Ishikawa (cell line): Measurements from ENCODE around the gene PDE4B.

Experiments
- CEBPB ChIP-seq: IDR thresholded peaks from 2 replicates; pipeline ENCODE4 v1.6.1; 2012
- CREB1 ChIP-seq: IDR thresholded peaks from 2 replicates; pipeline ENCODE4 v1.6.1; 2012; ENCODE audit warnings: low read depth
- EGR1 ChIP-seq: IDR thresholded peaks from 2 replicates; pipeline ENCODE4 v1.6.1; 2012
- EP300 ChIP-seq: IDR thresholded peaks from 2 replicates; pipeline ENCODE4 v1.6.1; 2012; ENCODE audit warnings: borderline replicate concordance
- MAX ChIP-seq: IDR thresholded peaks from 2 replicates; pipeline ENCODE4 v1.6.1; 2012
- NFIC ChIP-seq: IDR thresholded peaks from 2 replicates; pipeline ENCODE4 v1.6.1; 2012
- RAD21 ChIP-seq: IDR thresholded peaks from 2 replicates; pipeline ENCODE4 v1.6.1; 2012; ENCODE audit warnings: low read depth
- REST ChIP-seq: IDR thresholded peaks from 2 replicates; pipeline ENCODE4 v1.6.1; 2012; ENCODE audit warnings: low read depth, mild to moderate bottlenecking
- TAF1 ChIP-seq: IDR thresholded peaks from 2 replicates; pipeline ENCODE4 v1.6.1; 2012; ENCODE audit warnings: low read depth, mild to moderate bottlenecking
- TCF12 ChIP-seq: IDR thresholded peaks from 2 replicates; pipeline ENCODE4 v1.6.1; 2012; ENCODE audit warnings: low read depth
- TEAD4 ChIP-seq: IDR thresholded peaks from 2 replicates; pipeline ENCODE4 v1.6.1; 2012
- USF1 ChIP-seq: IDR thresholded peaks from 2 replicates; pipeline ENCODE4 v1.6.1; 2012
- YY1 ChIP-seq: IDR thresholded peaks from 2 replicates; pipeline ENCODE4 v1.6.1; 2012; ENCODE audit warnings: low read depth

GRCh38 chr1:65744731-65745130 lies 48.0 kb upstream of the PDE4B start:
- TF ChIP-seq NFIC (no peak), REST (no peak), TAF1 (no peak), USF1 (no peak), EP300 (no peak), TEAD4 (no peak), CEBPB (no peak), EGR1 (no peak), YY1 (no peak), RAD21 (no peak), MAX (no peak), CREB1 (no peak), TCF12 (no peak)
